ENCODE measurements around the gene CCDC136. TPM values are rescaled to one million over a fixed set of nuclear protein-coding genes. Genes with fewer than 3 reads are reported as not detected.

Gene CCDC136
- total RNA-seq, 4 donors from 2014 or later, result 0.61 to 15.8 (median 9.3) TPM

DNA sequence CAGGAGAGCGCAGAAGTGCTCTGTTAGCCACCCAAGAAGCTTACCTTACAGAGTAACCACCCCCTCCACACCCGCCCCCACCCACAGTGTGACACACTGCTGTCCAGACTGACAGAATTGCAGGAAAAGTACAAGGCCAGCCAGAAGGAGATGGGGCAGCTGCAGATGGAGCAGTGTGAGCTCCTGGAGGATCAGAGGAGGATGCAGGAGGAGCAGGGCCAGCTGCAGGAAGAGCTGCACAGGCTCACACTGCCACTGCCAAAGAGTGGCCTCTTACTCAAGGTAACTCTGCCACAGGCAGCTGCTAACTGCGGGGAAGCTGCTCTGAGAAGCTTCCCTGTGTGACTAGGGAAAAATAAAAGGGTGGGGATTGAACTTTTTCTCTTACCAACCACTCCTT is 17.6 kb downstream of the CCDC136 start:
- no peak for TF ChIP-seq POLR2A (IDR thresholded peaks at IDR 0.05)
- TF ChIP-seq, protein P1, sequence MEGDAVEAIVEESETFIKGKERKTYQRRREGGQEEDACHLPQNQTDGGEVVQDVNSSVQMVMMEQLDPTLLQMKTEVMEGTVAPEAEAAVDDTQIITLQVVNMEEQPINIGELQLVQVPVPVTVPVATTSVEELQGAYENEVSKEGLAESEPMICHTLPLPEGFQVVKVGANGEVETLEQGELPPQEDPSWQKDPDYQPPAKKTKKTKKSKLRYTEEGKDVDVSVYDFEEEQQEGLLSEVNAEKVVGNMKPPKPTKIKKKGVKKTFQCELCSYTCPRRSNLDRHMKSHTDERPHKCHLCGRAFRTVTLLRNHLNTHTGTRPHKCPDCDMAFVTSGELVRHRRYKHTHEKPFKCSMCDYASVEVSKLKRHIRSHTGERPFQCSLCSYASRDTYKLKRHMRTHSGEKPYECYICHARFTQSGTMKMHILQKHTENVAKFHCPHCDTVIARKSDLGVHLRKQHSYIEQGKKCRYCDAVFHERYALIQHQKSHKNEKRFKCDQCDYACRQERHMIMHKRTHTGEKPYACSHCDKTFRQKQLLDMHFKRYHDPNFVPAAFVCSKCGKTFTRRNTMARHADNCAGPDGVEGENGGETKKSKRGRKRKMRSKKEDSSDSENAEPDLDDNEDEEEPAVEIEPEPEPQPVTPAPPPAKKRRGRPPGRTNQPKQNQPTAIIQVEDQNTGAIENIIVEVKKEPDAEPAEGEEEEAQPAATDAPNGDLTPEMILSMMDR (IDR thresholded peaks at IDR 0.05 in 4 of 5, conservative IDR thresholded peaks at IDR 0.05 in 1 of 5), result no peak
- in situ Hi-C loops (cut with MboI; ENCODE audit: low sequenced_read_pairs in 4 of 4) (no loop called here), intact Hi-C loops (cut with DNase I; ENCODE audit: low total_unique reads) (no loop called here)
- H3K4me3 ChIP-seq, result no peak overlapping the region
- H3K4me1 ChIP-seq, result peaks cover 28 to 38% of the 10 kb centered on the region in 2 donors
- DNase-seq (no peak), ATAC-seq (no peak)
- no peaks in the 10 kb centered on the region for H3K36me3 ChIP-seq
- H3K9me3 ChIP-seq, result no peaks in the 10 kb centered on the region
- no peaks in the 10 kb centered on the region for H3K27me3 ChIP-seq
- no peak overlapping the region for H3K27ac ChIP-seq

DNA sequence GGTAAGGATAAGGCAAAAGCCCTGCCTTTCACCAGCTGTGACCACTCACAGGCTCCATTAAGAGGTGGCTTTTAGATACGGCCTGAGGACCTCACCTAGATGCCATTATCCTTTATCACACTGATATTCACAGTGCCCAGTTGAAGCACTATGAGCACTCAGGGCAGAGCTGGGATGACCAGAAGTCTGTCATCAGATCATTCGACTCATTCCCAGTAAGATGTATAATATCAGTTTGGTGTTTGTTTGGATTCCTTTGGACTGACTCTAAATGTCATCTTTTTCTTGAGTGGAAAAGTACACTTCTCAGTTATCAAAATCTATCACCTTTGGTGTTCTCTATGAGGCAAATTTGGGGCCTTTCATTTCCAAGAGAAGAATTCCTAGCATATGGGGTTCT is 18.7 kb downstream of the CCDC136 start:
- Histone ChIP-seq H3K27me3 (no peaks in the 10 kb centered on the region), H3K36me3 (no peaks in the 10 kb centered on the region), H3K9me3 (no peaks in the 10 kb centered on the region), H3K4me1 (peaks cover 28 to 38% of the 10 kb centered on the region in 2 donors), H3K27ac (peak overlapping the region; percentile 18 to 87 (median 72)), H3K4me3 (no peak overlapping the region)
- in situ Hi-C loops (cut with MboI; ENCODE audit: low sequenced_read_pairs in 4 of 4), result no loop called here
- ATAC-seq, result no peak
- intact Hi-C loops (cut with DNase I; ENCODE audit: low total_unique reads), result no loop called here
- no peak for DNase-seq
- TF ChIP-seq POLR2A (IDR thresholded peaks at IDR 0.05), result no peak
- TF ChIP-seq, protein P1 (IDR thresholded peaks at IDR 0.05 in 4 of 5, conservative IDR thresholded peaks at IDR 0.05 in 1 of 5), result no peak

DNA sequence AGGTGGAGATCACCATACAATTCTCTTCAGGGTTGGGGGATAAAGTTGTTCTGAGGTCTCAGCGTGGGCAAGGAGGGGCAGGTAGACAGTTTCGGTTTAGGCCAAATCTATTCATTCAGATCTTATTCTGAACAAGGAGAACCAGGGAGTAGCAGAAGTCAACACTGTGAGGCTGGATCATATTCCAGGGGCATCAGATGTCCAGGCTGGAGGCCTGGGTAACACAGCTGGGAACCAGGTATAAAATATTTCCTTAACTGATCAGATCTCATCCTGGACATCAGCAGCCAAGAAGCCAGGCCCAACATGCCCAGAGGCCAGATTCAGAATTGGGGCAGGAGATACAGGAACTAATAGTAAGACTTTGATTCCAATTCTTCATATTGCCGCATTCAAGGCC is 19.2 kb downstream of the CCDC136 start:
- DNase-seq (no peak), ATAC-seq (peak; percentile 68 to 86)
- Histone ChIP-seq H3K4me1 (peaks cover 28 to 38% of the 10 kb centered on the region in 2 donors), H3K9me3 (no peaks in the 10 kb centered on the region), H3K36me3 (no peaks in the 10 kb centered on the region), H3K27ac (peak overlapping the region; percentile 18 to 87 (median 72)), H3K4me3 (no peak overlapping the region), H3K27me3 (no peaks in the 10 kb centered on the region)
- TF ChIP-seq, protein P1 (IDR thresholded peaks at IDR 0.05 in 4 of 5, conservative IDR thresholded peaks at IDR 0.05 in 1 of 5), result no peak
- no peak for TF ChIP-seq POLR2A (IDR thresholded peaks at IDR 0.05)
- in situ Hi-C loops (cut with MboI; ENCODE audit: low sequenced_read_pairs in 4 of 4) (no loop called here), intact Hi-C loops (cut with DNase I; ENCODE audit: low total_unique reads) (no loop called here)

DNA sequence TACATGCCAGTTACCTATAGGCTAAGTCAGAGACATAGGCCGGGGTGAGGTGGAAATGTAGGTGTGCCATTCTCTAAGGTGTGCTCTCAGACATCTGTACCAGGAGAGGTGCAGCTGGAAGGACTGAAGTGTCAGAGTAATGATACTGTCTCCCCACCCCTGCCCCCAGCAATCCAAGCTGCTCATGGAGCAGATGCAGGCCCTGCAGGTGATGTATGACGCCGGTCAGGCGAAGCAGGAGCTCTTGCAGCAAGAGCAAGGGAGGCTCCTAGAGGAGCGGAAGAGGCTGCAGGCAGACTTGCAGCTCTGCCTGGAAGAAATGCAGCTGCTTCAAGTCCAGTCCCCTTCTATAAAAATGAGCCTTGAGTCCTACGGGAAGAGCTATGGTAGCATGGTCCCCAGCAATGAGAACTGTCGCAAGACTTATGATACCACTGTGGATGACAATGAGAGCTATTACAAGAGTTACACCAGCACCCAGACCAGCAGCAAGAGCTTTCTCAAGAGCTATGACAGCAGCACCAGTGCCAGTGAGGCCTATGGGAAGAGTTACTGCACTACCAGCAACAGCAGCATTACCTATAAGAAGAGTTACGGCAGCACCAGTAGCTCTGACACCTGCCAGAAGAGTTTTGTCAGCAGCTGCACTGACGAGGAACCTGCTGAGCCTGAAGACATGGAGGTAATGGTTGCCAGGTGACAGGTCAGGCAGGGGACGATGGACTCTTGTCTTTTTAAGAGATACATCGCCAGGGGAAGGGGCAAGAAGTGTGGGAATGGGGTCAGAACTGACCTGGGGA is 20.1 kb downstream of the CCDC136 start:
- no peaks in the 10 kb centered on the region for H3K36me3 ChIP-seq
- no peak overlapping the region for H3K4me3 ChIP-seq
- no peak for TF ChIP-seq POLR2A (IDR thresholded peaks at IDR 0.05)
- TF ChIP-seq, protein P1 (IDR thresholded peaks at IDR 0.05 in 4 of 5, conservative IDR thresholded peaks at IDR 0.05 in 1 of 5), result no peak
- H3K9me3 ChIP-seq, result no peaks in the 10 kb centered on the region
- in situ Hi-C loops (cut with MboI; ENCODE audit: low sequenced_read_pairs in 4 of 4) (no loop called here), intact Hi-C loops (cut with DNase I; ENCODE audit: low total_unique reads) (no loop called here)
- peak in 1 of 2 donors; percentile 9 for ATAC-seq
- no peaks in the 10 kb centered on the region for H3K27me3 ChIP-seq
- no peak for DNase-seq
- peak overlapping the region in 3 of 4 donors; percentile 72 to 87 (median 73) for H3K27ac ChIP-seq
- peaks cover 35 to 41% of the 10 kb centered on the region in 2 donors for H3K4me1 ChIP-seq
